OCI-LY7 (cell line): ENCODE results near the gene SNX14. TPM values are rescaled to one million over a fixed set of nuclear protein-coding genes. Genes with fewer than 3 reads are reported as not detected.

ENCODE experiments used
- BruUV-seq: library from RNA; stranded (reverse); fragments of 400-500 nt; replicated peaks from 2 replicates; lab custom pipeline; 2021; lab: Mats Ljungman, UMichigan
- CTCF ChIA-PET: fragments of 300-600 bp; sonication (Branson Sonifier 250); formaldehyde crosslinking; loops from one replicate; lab custom pipeline; 2022; ENCODE audit warnings: antibody characterized with exemption; ENCODE audit not compliant: unreplicated experiment; lab: Charles Lee
- POLR2A ChIA-PET: fragments of 300-600 bp; sonication (Branson Sonifier 250); formaldehyde crosslinking; loops from one replicate; lab custom pipeline; 2022; ENCODE audit warnings: antibody characterized with exemption; lab: Charles Lee
- DNase-seq: peaks from one replicate; pipeline ENCODE4 v3.0.0-alpha.2; 2015; ENCODE audit warnings: low spot score
- H2AFZ ChIP-seq: fragments of 200-600 bp; sonication (generic), shearing (Covaris generic); 2 replicates; pipeline ENCODE4 v1.6.1; 2014; ENCODE audit warnings: mild to moderate bottlenecking, antibody characterized with exemption, low read length, moderate library complexity
- H3K27ac ChIP-seq: fragments of 200-600 bp; sonication (generic); 2 replicates; pipeline ENCODE4 v1.5.1; 2014; ENCODE audit warnings: mixed run types, low read depth, mild to moderate bottlenecking, moderate library complexity, low read length, inconsistent platforms; ENCODE audit not compliant: poor library complexity, severe bottlenecking
- H3K36me3 ChIP-seq: fragments of 200-600 bp; sonication (generic); 2 replicates; pipeline ENCODE4 v1.6.1; 2014; ENCODE audit warnings: mild to moderate bottlenecking, antibody characterized with exemption, low read length, moderate library complexity, mixed read lengths; ENCODE audit not compliant: insufficient read depth
- H3K4me1 ChIP-seq: fragments of 200-600 bp; sonication (generic); 2 replicates; pipeline ENCODE4 v1.5.1; 2014; ENCODE audit warnings: mild to moderate bottlenecking, low read length; ENCODE audit not compliant: insufficient read depth, poor library complexity, severe bottlenecking
- H3K4me2 ChIP-seq: fragments of 200-600 bp; sonication (generic); 2 replicates; pipeline ENCODE4 v1.6.1; 2014; ENCODE audit warnings: mild to moderate bottlenecking, low read length
- H3K4me3 ChIP-seq: fragments of 200-600 bp; sonication (generic); 2 replicates; pipeline ENCODE4 v1.5.1; 2014; ENCODE audit warnings: mild to moderate bottlenecking, low read depth, low read length; ENCODE audit not compliant: poor library complexity, severe bottlenecking
- H3K79me2 ChIP-seq: fragments of 200-600 bp; sonication (generic); 2 replicates; pipeline ENCODE4 v1.6.1; 2016; ENCODE audit warnings: low read depth, mild to moderate bottlenecking, low read length, moderate library complexity, mixed read lengths; ENCODE audit not compliant: insufficient read depth
- H3K9me2 ChIP-seq: fragments of 200-600 bp; sonication (generic); 2 replicates; pipeline ENCODE4 v1.6.1; 2016; ENCODE audit warnings: mild to moderate bottlenecking, low read length, mixed read lengths; ENCODE audit not compliant: insufficient read depth
- H3K9me3 ChIP-seq: fragments of 200-600 bp; sonication (generic); 2 replicates; pipeline ENCODE4 v1.6.1; 2014; ENCODE audit warnings: mild to moderate bottlenecking, mixed run types, low read length, mixed read lengths
- H4K20me1 ChIP-seq: fragments of 200-600 bp; sonication (generic); 2 replicates; pipeline ENCODE4 v1.6.1; 2014; ENCODE audit warnings: mild to moderate bottlenecking, antibody characterized with exemption, low read length, moderate library complexity, mixed read lengths; ENCODE audit not compliant: insufficient read depth
- CTCF ChIP-seq: fragments of 200-600 bp; sonication (generic); conservative IDR thresholded peaks from 2 replicates; pipeline ENCODE4 v1.5.1; 2014; ENCODE audit warnings: mild to moderate bottlenecking, antibody characterized with exemption, low read length, moderate library complexity, mixed read lengths
- EZH2phosphoT487 ChIP-seq: fragments of 200-600 bp; sonication (generic); IDR thresholded peaks from 2 replicates; pipeline ENCODE4 v1.6.1; 2018; ENCODE audit warnings: low read depth, borderline replicate concordance, mild to moderate bottlenecking, mixed run types, antibody characterized with exemption, low read length, moderate library complexity, mixed read lengths
- intact Hi-C: fragments of 100-400 bp; cut with micrococcal nuclease; formaldehyde crosslinking; loops from one replicate; pipeline ENCODE4 v1.10.0; 2022; ENCODE audit not compliant: unreplicated experiment
- total RNA-seq, 2 experiments: library from RNA; depleted of rRNA in 1 of 2; stranded (reverse); fragments of >200 nt in 1 of 2; shearing (Covaris generic) in 1 of 2; gene quantifications; 2 replicates each; pipeline ENCODE4 v1.2.3, GENCODE V29; 2014 to 2022

The SNX14 gene
- total RNA-seq, 2 experiments from 2014 or later, result 73.4 to 75.3 TPM

DNA sequence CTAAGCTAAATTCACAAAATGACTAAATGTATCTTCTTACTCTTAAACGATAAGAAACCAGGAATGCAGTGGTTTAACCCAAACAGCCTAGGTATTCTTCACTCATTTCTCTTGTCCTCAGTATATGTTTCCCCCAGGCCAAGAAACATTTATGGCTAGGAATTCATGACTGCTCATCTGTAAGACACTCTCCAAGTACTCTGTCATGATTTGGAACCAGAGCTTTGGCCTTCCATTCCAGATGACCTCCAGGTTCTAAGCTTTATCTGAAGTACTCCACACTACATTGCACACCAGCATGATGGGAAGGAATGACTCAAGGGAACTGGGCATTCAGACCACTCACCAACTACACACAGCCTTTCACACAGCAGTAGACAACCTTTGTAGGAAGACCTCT is 114.5 kb downstream of the SNX14 start:
- H3K9me3 ChIP-seq, result no peaks in the 10 kb centered on the region
- no peaks in the 10 kb centered on the region for H3K79me2 ChIP-seq
- no peak for TF ChIP-seq CTCF
- H2AFZ ChIP-seq, result no peak overlapping the region
- DNase-seq, result no peak
- CTCF ChIA-PET, result no interaction called here
- H3K4me3 ChIP-seq, result no peak overlapping the region
- H3K4me2 ChIP-seq, result no peak overlapping the region
- POLR2A ChIA-PET, result interaction anchor here (0.6 to 1.0 kb wide), 5 partner anchors 28 to 1546 kb away, joined by 3 read pairs; no protein-coding TSS in a partner anchor
- no peaks in the 10 kb centered on the region for H3K9me2 ChIP-seq
- H4K20me1 ChIP-seq, result no peaks in the 10 kb centered on the region
- no peaks in the 10 kb centered on the region for H3K36me3 ChIP-seq
- H3K4me1 ChIP-seq, result no peaks in the 10 kb centered on the region
- BruUV-seq, result no TSS peak
- no peak overlapping the region for H3K27ac ChIP-seq
- intact Hi-C loops, result no loop called here

- intact Hi-C loops, result no loop called here
- POLR2A ChIA-PET, result interaction anchor here (1.2 kb wide), 1 partner anchor 24 kb away, joined by 4 read pairs; no protein-coding TSS in a partner anchor
Measured at GRCh38 chr6:85476532-85476931, 117.1 kb downstream of the SNX14 start.

GRCh38 chr6:85473748-85474147 is 119.9 kb downstream of the SNX14 start:
- H3K79me2 ChIP-seq, result no peaks in the 10 kb centered on the region
- intact Hi-C loops, result no loop called here
- no peak overlapping the region for H3K27ac ChIP-seq
- no peak overlapping the region for H3K4me2 ChIP-seq
- no peaks in the 10 kb centered on the region for H3K9me2 ChIP-seq
- no peak overlapping the region for H3K4me3 ChIP-seq
- TF ChIP-seq EZH2phosphoT487, result no peak
- TF ChIP-seq CTCF, result no peak
- CTCF ChIA-PET, result no interaction called here
- no peak for DNase-seq
- POLR2A ChIA-PET, result no interaction called here
- BruUV-seq, result no TSS peak
- H3K9me3 ChIP-seq, result no peaks in the 10 kb centered on the region
- H3K36me3 ChIP-seq, result no peaks in the 10 kb centered on the region
- H2AFZ ChIP-seq, result no peak overlapping the region
- no peaks in the 10 kb centered on the region for H4K20me1 ChIP-seq
- H3K4me1 ChIP-seq, result no peaks in the 10 kb centered on the region

More at GRCh38 chr6:85476532-85476931, 117.1 kb downstream of the SNX14 start:
- Histone ChIP-seq H3K79me2 (no peaks in the 10 kb centered on the region), H3K4me1 (no peaks in the 10 kb centered on the region), H3K4me3 (no peak overlapping the region), H3K27ac (no peak overlapping the region), H3K4me2 (no peak overlapping the region), H3K36me3 (no peaks in the 10 kb centered on the region), H4K20me1 (no peaks in the 10 kb centered on the region), H3K9me2 (no peaks in the 10 kb centered on the region), H2AFZ (no peak overlapping the region), H3K9me3 (no peaks in the 10 kb centered on the region)
- no peak for DNase-seq
- no peak for TF ChIP-seq CTCF
- TF ChIP-seq EZH2phosphoT487, result no peak
- no TSS peak for BruUV-seq
- CTCF ChIA-PET, result no interaction called here
